ENCODE data around the gene HIP1R. TPM values are rescaled to one million over a fixed set of nuclear protein-coding genes. Genes with fewer than 3 reads are reported as not detected.

Gene HIP1R
- total and polyA plus RNA-seq, 2 of the 4 experiments (the other 2 are of a cell fraction): 13.8 to 18.5 TPM

DNA sequence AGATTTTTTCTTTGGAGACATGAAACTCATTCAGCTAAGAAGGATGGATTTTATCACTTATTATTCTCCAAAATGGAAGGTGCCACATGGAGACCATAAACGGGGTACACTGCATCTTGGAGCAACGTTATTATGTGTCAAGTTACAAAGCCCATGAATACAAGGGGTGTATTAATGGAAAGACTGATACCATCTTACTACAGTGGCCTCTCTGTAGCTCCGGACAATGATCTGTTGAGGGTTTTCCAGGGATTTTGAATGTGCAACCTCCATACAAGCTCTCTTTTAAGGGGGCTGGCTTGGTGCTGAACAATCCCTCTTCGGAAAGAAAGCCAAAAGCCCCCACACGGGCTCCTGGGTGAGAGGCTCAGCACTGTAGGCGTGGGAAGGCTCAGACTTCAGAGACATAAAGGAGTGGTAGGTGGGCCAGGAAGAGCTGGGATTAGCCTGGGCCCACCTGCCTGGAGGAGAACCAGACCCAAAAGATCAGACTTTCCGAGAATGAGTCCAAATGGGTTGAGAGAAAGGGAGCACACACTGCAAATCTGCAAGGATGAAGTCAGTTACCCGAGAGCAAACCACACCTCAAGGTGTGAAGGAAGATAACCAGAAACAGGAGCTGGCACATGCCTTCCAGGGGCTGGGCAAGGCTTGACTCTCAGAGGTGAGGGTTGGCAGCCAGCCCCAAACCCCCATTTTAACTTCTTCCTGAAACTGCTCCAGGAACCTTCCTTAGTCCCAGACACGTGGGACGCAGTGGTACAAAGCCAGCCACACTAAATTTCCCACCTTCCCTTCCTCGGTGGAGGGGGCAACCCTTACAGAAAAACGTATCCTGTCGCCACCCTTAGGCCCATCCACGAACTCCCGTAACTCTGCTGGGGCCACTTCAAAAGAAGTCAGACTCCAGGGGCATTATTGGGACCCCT is 59.2 kb downstream of the HIP1R start:
- Histone ChIP-seq H3K56ac (ENCODE audit: extremely low read depth, insufficient read depth, low read length) (peak overlapping the region; percentile 87), H3K27ac (ENCODE audit: insufficient read depth, low read length) (peak overlapping the region; percentile 93), H2BK5ac (ENCODE audit: low read depth, low read length, poor library complexity, severe bottlenecking) (peak overlapping the region; percentile 40), H4K20me1 (ENCODE audit: insufficient read depth, low read length) (peaks cover 53% of the 10 kb centered on the region; the same call in 1 of the 2 replicates), H3K9ac (ENCODE audit: low read depth, low read length) (peak overlapping the region; percentile 98), H4K5ac (ENCODE audit: low read depth, low read length) (no peak overlapping the region), H3K4me1 (ENCODE audit: control insufficient read depth, insufficient read depth, low read length) (peaks cover 19% of the 10 kb centered on the region), H3K18ac (ENCODE audit: low read depth, low read length) (peak overlapping the region; percentile 83; the same call in 1 of the 2 replicates), H2BK120ac (ENCODE audit: low read depth, low read length) (no peak overlapping the region), H2BK20ac (ENCODE audit: low read depth, low read length) (no peak overlapping the region), H3K4me2 (ENCODE audit: low read depth, low read length) (peak overlapping the region; percentile 97), H3K14ac (replicated peaks; ENCODE audit: low read depth, low read length) (peak overlapping the region; percentile 99), H4K91ac (ENCODE audit: insufficient read depth, low read depth, low read length) (peak overlapping the region; percentile 77; the same call in 1 of the 2 replicates), H3K79me1 (ENCODE audit: low read depth in 1 of 2, low read length in 2 of 2) (peaks cover 0 to 70% of the 10 kb centered on the region in 2 experiments; a peak in 2 of 4 replicates), H3K36me3 (ENCODE audit: control insufficient read depth, insufficient read depth, low read length) (no peaks in the 10 kb centered on the region; the same call in 1 of the 2 replicates), H2BK15ac (ENCODE audit: low read depth, low read length) (no peak overlapping the region), H3K9me1 (ENCODE audit: insufficient read depth, low read length) (peaks cover 25% of the 10 kb centered on the region), H2AK5ac (ENCODE audit: low read depth, low read length) (peak overlapping the region; percentile 85), H3K4ac (ENCODE audit: low read depth, low read length) (peak overlapping the region; percentile 97), H2AFZ (replicated peaks; ENCODE audit: low read length, poor library complexity) (no peak overlapping the region), H3K23ac (ENCODE audit: low read depth, low read length) (peak overlapping the region; percentile 98), H3K27me3 (ENCODE audit: control insufficient read depth, insufficient read depth, low read length) (no peaks in the 10 kb centered on the region), H4K8ac (ENCODE audit: low read depth in 2 of 2, low read length in 2 of 2) (peak overlapping the region in 1 of 2 experiments; percentile 94; a peak in 1 of 4 replicates), H2AK9ac (replicated peaks; ENCODE audit: low read depth, low read length, poor library complexity) (peak overlapping the region; percentile 97), H3K4me3 (ENCODE audit: insufficient read depth, low read depth, low read length) (peak overlapping the region; percentile 97), H3K9me3 (ENCODE audit: control insufficient read depth, insufficient read depth, low read length) (no peaks in the 10 kb centered on the region)
- WGBS, 2 experiments (ENCODE audit: extremely low coverage in 2 of 2, insufficient read length in 1 of 2): 21% methylated on average over 6 of the region's 15 CpGs; no CpG with 5 or more reads in 1 of the 2 experiments
- DNase-seq: no peak
- no TSS peak for BruUV-seq (replicated peaks)
- in situ Hi-C loops (cut with MboI; ENCODE audit: low sequenced_read_pairs): no loop called here
- ChIA-PET CTCF (interaction anchor here (0.6 to 1.1 kb wide), 2 partner anchors 10 to 68 kb away, joined by 6 to 7 read pairs; no protein-coding TSS in a partner anchor), POLR2A (ENCODE audit: unreplicated experiment) (no interaction called here)
- no peak for ATAC-seq (ENCODE audit: low read depth)
- intact Hi-C loops (cut with micrococcal nuclease): loop anchor here (10.0 kb wide), 1 partner anchor 340 kb away; the partner anchor contains the start of genes MPHOSPH9 and MTRFR
- dilution Hi-C loops (cut with HindIII; ENCODE audit: low sequenced_read_pairs, unreplicated experiment): no loop called here
- TF ChIP-seq MAFK (IDR thresholded peaks at IDR 0.05; ENCODE audit: low read depth, low read length): no peak
- no peak for TF ChIP-seq NFE2L2 (IDR thresholded peaks at IDR 0.05; ENCODE audit: low read depth, low read length)
- no peak for TF ChIP-seq RAD21 (IDR thresholded peaks at IDR 0.05; ENCODE audit: low read length)
- TF ChIP-seq USF2 (IDR thresholded peaks at IDR 0.05; ENCODE audit: low read depth, low read length): no peak
- TF ChIP-seq FOS (IDR thresholded peaks at IDR 0.05; ENCODE audit: low read depth, low read length): no peak
- TF ChIP-seq CHD1 (IDR thresholded peaks at IDR 0.05; ENCODE audit: low read depth, low read length): no peak
- TF ChIP-seq CEBPB (IDR thresholded peaks at IDR 0.05; ENCODE audit: low read depth, low read length): no peak
- TF ChIP-seq RFX5 (IDR thresholded peaks at IDR 0.05; ENCODE audit: low read depth, low read length): no peak
- TF ChIP-seq, protein P1, sequence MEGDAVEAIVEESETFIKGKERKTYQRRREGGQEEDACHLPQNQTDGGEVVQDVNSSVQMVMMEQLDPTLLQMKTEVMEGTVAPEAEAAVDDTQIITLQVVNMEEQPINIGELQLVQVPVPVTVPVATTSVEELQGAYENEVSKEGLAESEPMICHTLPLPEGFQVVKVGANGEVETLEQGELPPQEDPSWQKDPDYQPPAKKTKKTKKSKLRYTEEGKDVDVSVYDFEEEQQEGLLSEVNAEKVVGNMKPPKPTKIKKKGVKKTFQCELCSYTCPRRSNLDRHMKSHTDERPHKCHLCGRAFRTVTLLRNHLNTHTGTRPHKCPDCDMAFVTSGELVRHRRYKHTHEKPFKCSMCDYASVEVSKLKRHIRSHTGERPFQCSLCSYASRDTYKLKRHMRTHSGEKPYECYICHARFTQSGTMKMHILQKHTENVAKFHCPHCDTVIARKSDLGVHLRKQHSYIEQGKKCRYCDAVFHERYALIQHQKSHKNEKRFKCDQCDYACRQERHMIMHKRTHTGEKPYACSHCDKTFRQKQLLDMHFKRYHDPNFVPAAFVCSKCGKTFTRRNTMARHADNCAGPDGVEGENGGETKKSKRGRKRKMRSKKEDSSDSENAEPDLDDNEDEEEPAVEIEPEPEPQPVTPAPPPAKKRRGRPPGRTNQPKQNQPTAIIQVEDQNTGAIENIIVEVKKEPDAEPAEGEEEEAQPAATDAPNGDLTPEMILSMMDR (conservative IDR thresholded peaks at IDR 0.05; ENCODE audit: low read depth, low read length): no peak
- TF ChIP-seq POLR2A (IDR thresholded peaks at IDR 0.05; ENCODE audit: low read depth, low read length): no peak
- TF ChIP-seq MXI1 (IDR thresholded peaks at IDR 0.05; ENCODE audit: borderline replicate concordance, low read depth, low read length): no peak
- no peak for TF ChIP-seq SMC3 (IDR thresholded peaks at IDR 0.05; ENCODE audit: low read depth, low read length)
- TF ChIP-seq MAZ (IDR thresholded peaks at IDR 0.05; ENCODE audit: borderline replicate concordance, low read depth, low read length): no peak
- TF ChIP-seq BHLHE40 (IDR thresholded peaks at IDR 0.05; ENCODE audit: low read depth, low read length): no peak

Data from IMR-90 (cell line).